GM10248 (cell line): ENCODE measurements around the gene GGTA1.
"Not testable (repeated sequence)": the region's sequence is repeated elsewhere in the genome, so short reads cannot be mapped to it uniquely, and the experiment has no call there.

Experiments
- CTCF ChIA-PET: fragments of 300-600 bp; sonication (Branson Sonifier 250); formaldehyde crosslinking; extraction: SDS; loops from one replicate; lab custom pipeline; 2021; ENCODE audit warnings: antibody characterized with exemption; lab: Yijun Ruan, JAX
- POLR2A ChIA-PET: fragments of 350-650 bp; sonication (Branson Sonifier 250); formaldehyde crosslinking; extraction: SDS; loops from one replicate; lab custom pipeline; 2020; ENCODE audit warnings: antibody characterized with exemption; lab: Yijun Ruan, JAX
- DNase-seq: peaks from one replicate; pipeline ENCODE4 v3.0.0; 2012; ENCODE audit errors: extremely low spot score
- TF ChIP-seq, protein P1 (sequence below): IDR thresholded peaks from 2 replicates; pipeline ENCODE4 v1.5.1; 2012; ENCODE audit warnings: mild to moderate bottlenecking, low read depth; ENCODE audit errors: extremely low read depth, missing control alignments, control extremely low read depth

The GGTA1 gene

DNA sequence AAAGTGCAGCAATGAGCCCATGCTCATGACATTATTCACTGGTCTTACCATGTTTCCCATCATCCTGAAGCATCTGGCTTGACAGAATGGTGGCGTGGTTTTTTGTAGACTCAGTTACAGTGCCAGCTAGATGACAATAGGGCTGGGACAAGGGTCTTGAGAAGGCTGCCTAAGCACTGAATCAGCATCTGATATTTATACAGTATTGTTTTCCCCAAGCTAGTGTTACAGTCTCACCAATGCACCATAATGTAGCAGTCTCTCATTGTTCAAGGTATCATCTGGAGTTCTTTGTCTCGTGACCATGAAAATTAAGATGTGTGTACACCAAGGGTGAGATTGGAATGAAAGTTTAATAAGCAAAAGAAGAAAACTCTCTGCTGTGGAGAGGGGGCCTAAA, 19.0 kb upstream of the GGTA1 start:
- ChIA-PET CTCF (no interaction called here), POLR2A (no interaction called here)
- TF ChIP-seq, protein P1, sequence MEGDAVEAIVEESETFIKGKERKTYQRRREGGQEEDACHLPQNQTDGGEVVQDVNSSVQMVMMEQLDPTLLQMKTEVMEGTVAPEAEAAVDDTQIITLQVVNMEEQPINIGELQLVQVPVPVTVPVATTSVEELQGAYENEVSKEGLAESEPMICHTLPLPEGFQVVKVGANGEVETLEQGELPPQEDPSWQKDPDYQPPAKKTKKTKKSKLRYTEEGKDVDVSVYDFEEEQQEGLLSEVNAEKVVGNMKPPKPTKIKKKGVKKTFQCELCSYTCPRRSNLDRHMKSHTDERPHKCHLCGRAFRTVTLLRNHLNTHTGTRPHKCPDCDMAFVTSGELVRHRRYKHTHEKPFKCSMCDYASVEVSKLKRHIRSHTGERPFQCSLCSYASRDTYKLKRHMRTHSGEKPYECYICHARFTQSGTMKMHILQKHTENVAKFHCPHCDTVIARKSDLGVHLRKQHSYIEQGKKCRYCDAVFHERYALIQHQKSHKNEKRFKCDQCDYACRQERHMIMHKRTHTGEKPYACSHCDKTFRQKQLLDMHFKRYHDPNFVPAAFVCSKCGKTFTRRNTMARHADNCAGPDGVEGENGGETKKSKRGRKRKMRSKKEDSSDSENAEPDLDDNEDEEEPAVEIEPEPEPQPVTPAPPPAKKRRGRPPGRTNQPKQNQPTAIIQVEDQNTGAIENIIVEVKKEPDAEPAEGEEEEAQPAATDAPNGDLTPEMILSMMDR: no peak
- DNase-seq: no peak

DNA sequence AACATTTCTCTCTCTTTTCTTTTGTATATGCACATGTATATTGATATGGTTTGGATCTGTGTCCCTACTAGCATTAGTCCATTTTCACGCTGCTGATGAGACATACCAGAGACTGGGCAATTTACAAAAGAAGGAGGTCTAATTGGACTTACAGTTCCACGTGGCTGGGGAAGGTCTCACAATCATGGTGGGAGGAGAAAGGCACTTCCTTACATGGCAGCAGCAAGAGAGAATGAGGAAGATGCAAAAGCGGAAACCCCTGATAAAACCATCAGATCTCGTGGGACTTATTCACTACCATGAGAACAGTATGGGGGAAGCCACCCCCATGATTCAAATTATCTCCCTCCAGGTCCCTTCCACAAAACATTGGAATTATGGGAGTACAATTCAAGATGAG, 13.5 kb upstream of the GGTA1 start:
- DNase-seq, POLR2A ChIA-PET, CTCF ChIA-PET: not testable (repeated sequence)

DNA sequence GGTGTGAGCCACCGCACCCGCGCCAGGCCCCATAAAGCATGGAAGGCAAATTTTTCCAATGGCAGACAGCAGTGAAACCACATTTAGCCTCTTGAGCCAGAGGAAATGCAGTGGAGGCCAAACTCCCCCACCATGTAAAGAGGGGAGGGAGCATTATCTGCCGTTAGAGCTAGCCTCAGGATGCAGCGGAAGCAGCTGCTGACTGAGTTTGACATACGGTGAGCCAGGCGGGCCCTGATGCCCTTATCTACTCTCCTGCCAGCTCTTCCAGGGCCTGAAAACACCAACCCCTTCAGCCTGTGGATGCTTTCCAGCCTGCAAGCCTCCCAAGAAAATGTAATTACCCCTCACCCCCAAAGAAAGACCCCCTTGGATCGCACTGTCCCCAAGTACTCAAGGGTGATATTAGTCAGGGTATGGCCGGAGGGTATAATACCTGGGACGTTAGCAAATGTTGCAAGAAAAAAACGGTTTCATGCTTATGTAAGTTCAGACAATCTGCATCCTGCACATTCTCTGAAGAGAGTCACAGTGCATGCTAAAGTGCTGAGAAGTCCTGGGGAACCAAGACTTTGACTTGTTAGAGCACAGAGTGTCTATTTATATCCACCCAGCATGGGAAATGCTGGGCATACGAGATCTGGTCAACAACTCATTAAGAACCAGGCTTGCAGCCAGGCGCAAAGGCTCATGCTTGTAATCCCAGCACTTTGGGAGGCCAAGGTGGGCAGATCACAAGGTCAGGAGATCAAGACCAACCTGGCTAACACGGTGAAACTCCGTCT, 11.3 kb upstream of the GGTA1 start:
- CTCF ChIA-PET: no interaction called here
- POLR2A ChIA-PET: no interaction called here
- no peak for DNase-seq
- TF ChIP-seq, protein P1: no peak

DNA sequence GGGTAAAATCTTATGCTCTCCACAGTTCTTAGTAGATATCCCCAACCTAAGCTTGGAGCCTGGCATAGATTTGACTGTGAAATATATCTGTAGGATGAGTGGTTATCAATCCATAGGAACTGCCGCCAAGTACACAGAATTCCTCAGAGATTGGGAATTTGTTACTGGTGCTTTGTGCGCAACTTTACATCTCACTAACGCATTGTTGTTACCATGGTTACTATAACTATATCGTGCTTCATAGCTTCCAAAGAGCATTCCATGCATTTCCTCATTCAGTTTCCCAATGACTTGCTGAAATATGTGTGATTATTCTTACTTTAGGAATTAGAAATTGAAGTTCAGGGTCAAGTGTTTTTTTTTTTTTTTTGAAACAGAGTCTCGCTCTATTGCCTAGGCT, 9.5 kb upstream of the GGTA1 start:
- ChIA-PET CTCF (interaction anchor here (0.9 kb wide), 1 partner anchor 11 kb away, joined by 3 read pairs; no protein-coding TSS in a partner anchor), POLR2A (no interaction called here)
- TF ChIP-seq, protein P1: no peak
- no peak for DNase-seq

GRCh38 chr9:121508415-121508814, 8.8 kb upstream of the GGTA1 start:
- DNase-seq: no peak
- CTCF ChIA-PET: no interaction called here

DNA sequence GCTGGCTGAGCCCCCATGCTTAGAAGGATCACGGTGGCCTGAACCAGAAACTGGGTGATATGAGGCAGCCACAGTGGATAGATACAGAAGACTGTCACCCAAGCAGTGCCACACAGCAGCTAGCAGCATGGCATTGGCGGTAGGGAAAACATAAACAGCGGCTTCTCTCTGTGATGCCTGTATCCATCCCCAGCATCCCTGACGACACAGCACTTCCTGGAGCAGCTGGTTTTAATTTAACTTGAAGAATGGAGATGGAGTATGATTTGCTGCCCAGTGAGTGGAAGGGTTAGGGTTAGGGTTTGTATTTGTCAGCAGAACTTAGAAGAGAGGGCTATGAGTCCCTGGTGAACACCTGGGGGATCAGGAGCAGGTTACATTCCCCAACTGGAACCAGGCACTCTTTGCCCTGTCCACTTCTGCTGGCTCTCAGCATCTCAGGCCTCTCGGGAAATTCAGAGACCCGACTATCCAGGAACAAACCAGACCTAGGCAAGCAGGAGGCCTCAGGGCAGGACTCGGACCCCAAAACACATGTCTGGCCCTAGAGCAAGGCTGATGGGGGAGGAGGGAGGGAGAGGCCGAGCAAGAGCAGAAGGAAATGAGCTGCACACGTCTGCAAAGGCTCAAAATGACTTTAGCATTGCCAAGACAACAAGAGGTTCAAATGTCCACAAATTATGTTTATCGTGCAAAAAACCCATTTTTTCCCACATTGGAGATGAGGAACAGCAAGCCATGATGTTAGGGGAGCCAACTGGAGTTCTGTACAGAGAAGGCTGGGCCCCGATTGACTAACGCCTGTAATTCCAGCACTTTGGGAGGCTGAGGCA, 6.5 kb upstream of the GGTA1 start:
- TF ChIP-seq, protein P1: no peak
- CTCF ChIA-PET: no interaction called here
- POLR2A ChIA-PET: no interaction called here
- no peak for DNase-seq

More at GRCh38 chr9:121508415-121508814, 8.8 kb upstream of the GGTA1 start:
- POLR2A ChIA-PET: no interaction called here
- TF ChIP-seq, protein P1: no peak

DNA sequence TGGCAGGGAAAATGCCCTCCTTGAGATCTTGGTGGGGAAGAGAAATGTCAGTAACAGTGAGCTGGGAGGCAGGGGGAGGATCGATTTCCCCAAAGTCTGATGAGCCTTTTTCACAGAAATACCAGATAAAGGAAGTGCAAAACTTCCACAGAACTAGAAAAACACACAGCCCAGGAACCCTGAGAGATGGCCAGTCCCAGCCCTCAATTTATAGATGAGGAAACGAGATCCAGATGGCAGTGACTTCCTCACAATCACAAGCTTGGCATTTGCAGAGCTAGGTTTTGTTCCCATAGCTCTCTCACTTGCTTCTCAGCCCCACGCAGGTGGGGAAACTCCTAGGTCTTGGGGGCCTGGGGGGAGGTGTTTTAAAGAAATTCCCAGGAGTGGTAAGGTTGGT, 3.8 kb upstream of the GGTA1 start:
- ChIA-PET POLR2A (no interaction called here), CTCF (no interaction called here)
- no peak for DNase-seq
- TF ChIP-seq, protein P1: no peak
